HepG2 (cell line): ENCODE data around the gene PARP11.

Experiments used
- CTCF ChIP-seq: sonication (generic); formaldehyde crosslinking; IDR thresholded peaks from 2 replicates; pipeline ENCODE4 v1.5.0; 2020; ENCODE audit warnings: mild to moderate bottlenecking, missing genetic modification reagents, moderate library complexity
- EZH2 ChIP-seq: conservative IDR thresholded peaks from 2 replicates; pipeline ENCODE4 v1.6.1; 2012; ENCODE audit warnings: mild to moderate bottlenecking, low read depth, low read length, moderate library complexity
- FOSL2 ChIP-seq: sonication (generic); formaldehyde crosslinking; IDR thresholded peaks from 2 replicates; pipeline ENCODE4 v1.4.0; 2020; ENCODE audit warnings: missing genetic modification reagents
- GABPA ChIP-seq, 2 experiments: IDR thresholded peaks; 2 replicates each; pipeline ENCODE4 v1.6.1; 2011 to 2016; ENCODE audit warnings: low read depth in 2 of 2, low read length in 1 of 2, missing biosample characterization in 1 of 2, missing genetic modification characterization in 1 of 2
- HOXA5 ChIP-seq: sonication (generic); formaldehyde crosslinking; IDR thresholded peaks from 2 replicates; pipeline ENCODE4 v1.4.0; 2020; ENCODE audit warnings: missing genetic modification reagents
- MAX ChIP-seq: IDR thresholded peaks from 2 replicates; pipeline ENCODE4 v1.6.1; 2012; ENCODE audit warnings: inconsistent platforms
- PHF8 ChIP-seq: sonication (generic); formaldehyde crosslinking; IDR thresholded peaks from 2 replicates; pipeline ENCODE4 v1.5.0; 2020; ENCODE audit warnings: missing genetic modification reagents
- POLR2AphosphoS5 ChIP-seq: IDR thresholded peaks from 2 replicates; pipeline ENCODE4 v1.6.1; 2012; ENCODE audit warnings: low read depth, low read length
- SMAD3 ChIP-seq: sonication (generic); formaldehyde crosslinking; IDR thresholded peaks from 2 replicates; pipeline ENCODE4 v1.4.0; 2020; ENCODE audit warnings: missing genetic modification reagents
- TBL1XR1 ChIP-seq: fragments of 150-350 bp; IDR thresholded peaks from 2 replicates; pipeline ENCODE4 v1.6.1; 2014; ENCODE audit warnings: borderline replicate concordance, low read length; ENCODE audit not compliant: partially characterized antibody
- ZNF10 ChIP-seq: sonication (generic); formaldehyde crosslinking; IDR thresholded peaks from 2 replicates; pipeline ENCODE4 v1.4.0; 2020; ENCODE audit warnings: mild to moderate bottlenecking, low read depth, missing genetic modification reagents, borderline replicate concordance
- ZNF570 ChIP-seq: sonication (generic); formaldehyde crosslinking; IDR thresholded peaks from 2 replicates; pipeline ENCODE4 v1.4.0; 2020; ENCODE audit warnings: mild to moderate bottlenecking, missing genetic modification reagents, borderline replicate concordance
- ZNF761 ChIP-seq: sonication (generic); formaldehyde crosslinking; conservative IDR thresholded peaks from 2 replicates; pipeline ENCODE4 v1.4.0; 2020; ENCODE audit warnings: mild to moderate bottlenecking, missing genetic modification reagents
- TF ChIP-seq, protein P1 (sequence below): fragments of 450-650 bp; IDR thresholded peaks from 2 replicates; pipeline ENCODE4 v1.6.1; 2017

GRCh38 chr12:3792623-3793288, 80.4 kb downstream of the PARP11 start:
- TF ChIP-seq ZNF570 (CRISPR knock-in tag) (no peak), CTCF (CRISPR knock-in tag) (no peak), GABPA (IDR thresholded peaks at IDR 0.05; ENCODE audit: low read depth, low read length) (no peak), GABPA (CRISPR knock-in tag; IDR thresholded peaks at IDR 0.05; ENCODE audit: low read depth) (no peak), FOSL2 (CRISPR knock-in tag) (no peak), POLR2AphosphoS5 (no peak), SMAD3 (CRISPR knock-in tag) (no peak), ZNF10 (CRISPR knock-in tag) (no peak), ZNF761 (CRISPR knock-in tag) (no peak), EZH2 (no peak), TBL1XR1 (no peak), PHF8 (CRISPR knock-in tag) (no peak), HOXA5 (no peak), MAX (no peak)
- TF ChIP-seq, protein P1, sequence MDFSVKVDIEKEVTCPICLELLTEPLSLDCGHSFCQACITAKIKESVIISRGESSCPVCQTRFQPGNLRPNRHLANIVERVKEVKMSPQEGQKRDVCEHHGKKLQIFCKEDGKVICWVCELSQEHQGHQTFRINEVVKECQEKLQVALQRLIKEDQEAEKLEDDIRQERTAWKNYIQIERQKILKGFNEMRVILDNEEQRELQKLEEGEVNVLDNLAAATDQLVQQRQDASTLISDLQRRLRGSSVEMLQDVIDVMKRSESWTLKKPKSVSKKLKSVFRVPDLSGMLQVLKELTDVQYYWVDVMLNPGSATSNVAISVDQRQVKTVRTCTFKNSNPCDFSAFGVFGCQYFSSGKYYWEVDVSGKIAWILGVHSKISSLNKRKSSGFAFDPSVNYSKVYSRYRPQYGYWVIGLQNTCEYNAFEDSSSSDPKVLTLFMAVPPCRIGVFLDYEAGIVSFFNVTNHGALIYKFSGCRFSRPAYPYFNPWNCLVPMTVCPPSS: no peak
